Fibroblast of pulmonary artery (primary cell): ENCODE measurements around the gene SUN1.

Experiments
- DNase-seq: peaks from one replicate; pipeline ENCODE4 v3.0.0-alpha.2; 2010; ENCODE audit warnings: low read depth
- H3K4me3 ChIP-seq: replicated peaks from 2 replicates; pipeline ENCODE4 v1.5.1; 2011; ENCODE audit warnings: low read depth, mild to moderate bottlenecking, control low read depth, low read length, moderate library complexity
- TF ChIP-seq, protein P1 (sequence below): IDR thresholded peaks from 2 replicates; pipeline ENCODE4 v1.5.1; 2011; ENCODE audit warnings: mild to moderate bottlenecking, control low read depth, low read length, inconsistent platforms; ENCODE audit errors: missing control alignments

Gene SUN1

DNA sequence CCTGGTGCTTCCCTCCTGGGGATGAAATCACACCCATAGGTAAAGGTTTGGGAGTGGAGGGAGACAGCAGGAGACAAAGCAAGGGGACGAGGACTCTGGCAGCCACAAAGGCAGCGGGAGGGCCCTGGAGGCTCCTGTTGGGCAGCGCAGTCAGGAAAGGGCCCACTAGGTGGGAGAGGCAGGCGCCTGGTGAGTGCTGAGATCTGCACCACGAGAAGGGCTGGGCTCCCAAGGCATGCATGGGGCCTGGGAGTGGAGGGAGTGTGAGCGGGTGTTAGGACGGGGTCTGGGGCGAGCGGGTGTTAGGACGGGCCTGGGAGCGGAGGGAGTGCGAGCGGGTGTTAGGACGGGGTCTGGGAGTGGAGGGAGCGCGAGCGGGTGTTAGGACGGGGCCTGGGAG is 57.1 kb downstream of the SUN1 start:
- TF ChIP-seq, protein P1, sequence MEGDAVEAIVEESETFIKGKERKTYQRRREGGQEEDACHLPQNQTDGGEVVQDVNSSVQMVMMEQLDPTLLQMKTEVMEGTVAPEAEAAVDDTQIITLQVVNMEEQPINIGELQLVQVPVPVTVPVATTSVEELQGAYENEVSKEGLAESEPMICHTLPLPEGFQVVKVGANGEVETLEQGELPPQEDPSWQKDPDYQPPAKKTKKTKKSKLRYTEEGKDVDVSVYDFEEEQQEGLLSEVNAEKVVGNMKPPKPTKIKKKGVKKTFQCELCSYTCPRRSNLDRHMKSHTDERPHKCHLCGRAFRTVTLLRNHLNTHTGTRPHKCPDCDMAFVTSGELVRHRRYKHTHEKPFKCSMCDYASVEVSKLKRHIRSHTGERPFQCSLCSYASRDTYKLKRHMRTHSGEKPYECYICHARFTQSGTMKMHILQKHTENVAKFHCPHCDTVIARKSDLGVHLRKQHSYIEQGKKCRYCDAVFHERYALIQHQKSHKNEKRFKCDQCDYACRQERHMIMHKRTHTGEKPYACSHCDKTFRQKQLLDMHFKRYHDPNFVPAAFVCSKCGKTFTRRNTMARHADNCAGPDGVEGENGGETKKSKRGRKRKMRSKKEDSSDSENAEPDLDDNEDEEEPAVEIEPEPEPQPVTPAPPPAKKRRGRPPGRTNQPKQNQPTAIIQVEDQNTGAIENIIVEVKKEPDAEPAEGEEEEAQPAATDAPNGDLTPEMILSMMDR, result no peak
- DNase-seq, result no peak
- H3K4me3 ChIP-seq, result no peak overlapping the region

DNA sequence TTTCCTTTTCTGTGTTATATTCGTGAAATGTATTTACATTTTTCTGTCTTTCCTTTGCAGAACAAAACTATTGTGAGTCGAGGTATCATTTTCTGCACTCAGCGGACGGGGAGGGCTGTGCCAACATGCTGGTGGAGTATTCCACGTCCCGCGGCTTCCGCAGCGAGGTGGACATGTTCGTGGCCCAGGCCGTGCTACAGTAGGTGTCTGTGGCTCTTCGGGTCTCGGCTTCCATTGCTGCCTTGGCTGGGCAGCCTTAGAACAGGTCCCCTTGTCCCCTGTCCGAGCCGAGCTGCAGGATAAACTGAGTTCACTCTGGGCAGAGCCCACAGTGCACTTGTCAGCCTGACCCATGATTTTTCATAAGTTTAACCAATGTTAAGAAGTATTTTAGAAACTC is 58.6 kb downstream of the SUN1 start:
- TF ChIP-seq, protein P1, result no peak
- no peak for DNase-seq
- no peak overlapping the region for H3K4me3 ChIP-seq

DNA sequence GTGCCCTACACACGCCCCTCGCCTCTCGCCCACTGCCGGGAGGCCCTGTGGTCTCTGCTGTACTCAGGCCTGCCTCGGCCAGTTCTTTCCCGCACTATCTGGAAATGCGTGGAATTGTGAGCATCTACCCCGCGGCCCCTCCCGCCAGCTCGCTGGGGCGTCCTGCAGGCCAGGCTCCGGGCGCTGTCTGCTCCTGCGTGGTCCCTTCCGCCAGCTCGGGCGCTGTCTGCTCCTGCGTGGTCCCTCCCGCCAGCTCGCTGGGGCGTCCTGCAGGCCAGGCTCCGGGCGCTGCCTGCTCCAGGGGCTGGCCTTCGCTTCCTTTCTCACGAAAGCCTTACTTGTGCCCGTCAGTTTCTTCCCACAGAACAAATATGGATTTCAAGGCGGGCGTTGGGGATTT is 59.0 kb downstream of the SUN1 start:
- TF ChIP-seq, protein P1, result no peak
- H3K4me3 ChIP-seq, result no peak overlapping the region
- no peak for DNase-seq

DNA sequence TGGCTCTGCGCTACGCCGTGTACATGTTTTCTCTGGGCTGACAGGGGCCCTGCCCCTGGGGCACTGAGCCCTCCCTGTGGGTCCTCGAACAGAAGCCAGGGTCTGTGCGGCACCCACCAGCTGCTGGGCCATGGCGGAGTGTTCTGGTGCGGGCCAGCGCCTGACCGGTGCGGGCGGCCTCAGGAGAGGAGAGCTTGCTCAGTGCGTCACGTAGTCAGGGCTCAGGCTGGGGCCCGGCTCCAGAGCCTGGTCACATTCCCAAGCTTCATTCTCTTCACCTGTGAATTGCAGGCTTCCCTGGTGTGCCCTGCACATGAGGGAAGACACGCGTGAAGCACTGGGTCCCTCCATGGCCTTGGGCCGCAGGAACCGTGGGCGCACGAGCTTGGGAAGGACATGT is 59.5 kb downstream of the SUN1 start:
- H3K4me3 ChIP-seq, result no peak overlapping the region
- TF ChIP-seq, protein P1, result no peak
- DNase-seq, result no peak

DNA sequence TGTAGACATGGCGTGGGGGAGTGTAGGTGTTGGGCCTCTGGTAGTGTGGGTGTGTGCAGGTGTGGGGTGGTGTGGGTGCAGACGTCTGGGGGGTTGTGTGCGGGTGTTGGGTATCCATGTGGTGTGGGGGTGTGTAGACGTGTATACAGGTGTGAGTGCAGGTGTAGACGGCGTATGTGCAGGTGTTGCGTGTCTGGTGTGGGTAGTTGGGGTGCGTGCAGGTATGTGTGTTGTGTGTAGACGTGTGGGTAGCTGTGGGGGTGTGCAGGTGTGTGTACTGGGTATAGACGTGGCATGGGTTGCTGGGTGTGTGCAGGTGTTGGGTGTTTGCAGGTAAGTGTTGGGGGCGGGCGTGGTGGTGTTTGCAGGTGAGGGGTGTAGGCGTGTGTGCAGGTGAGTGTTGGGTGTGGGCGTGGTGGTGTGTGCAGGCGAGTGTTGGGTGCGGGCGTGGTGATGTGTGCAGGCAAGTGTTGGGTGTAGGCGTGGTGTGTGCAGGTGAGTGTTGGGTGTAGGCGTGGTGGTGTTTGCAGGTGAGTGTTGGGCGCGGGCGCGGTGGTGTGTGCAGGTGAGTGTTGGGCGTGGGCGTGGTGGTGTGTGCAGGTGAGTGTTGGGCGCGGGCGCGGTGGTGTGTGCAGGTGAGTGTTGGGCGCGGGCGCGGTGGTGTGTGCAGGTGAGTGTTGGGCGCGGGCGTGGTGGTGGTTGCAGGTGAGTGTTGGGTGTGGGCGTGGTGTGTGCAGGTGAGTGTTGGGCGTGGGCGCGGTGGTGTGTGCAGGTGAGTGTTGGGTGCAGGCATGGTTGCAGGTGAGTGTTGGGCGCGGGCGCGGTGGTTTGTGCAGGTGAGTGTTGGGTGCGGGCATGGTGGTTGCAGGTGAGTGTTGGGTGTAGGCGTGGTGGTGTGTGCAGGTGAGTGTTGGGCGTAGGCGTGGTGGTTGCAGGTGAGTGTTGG is 60.6 kb downstream of the SUN1 start:
- no peak for DNase-seq
- TF ChIP-seq, protein P1, result no peak
- no peak overlapping the region for H3K4me3 ChIP-seq

DNA sequence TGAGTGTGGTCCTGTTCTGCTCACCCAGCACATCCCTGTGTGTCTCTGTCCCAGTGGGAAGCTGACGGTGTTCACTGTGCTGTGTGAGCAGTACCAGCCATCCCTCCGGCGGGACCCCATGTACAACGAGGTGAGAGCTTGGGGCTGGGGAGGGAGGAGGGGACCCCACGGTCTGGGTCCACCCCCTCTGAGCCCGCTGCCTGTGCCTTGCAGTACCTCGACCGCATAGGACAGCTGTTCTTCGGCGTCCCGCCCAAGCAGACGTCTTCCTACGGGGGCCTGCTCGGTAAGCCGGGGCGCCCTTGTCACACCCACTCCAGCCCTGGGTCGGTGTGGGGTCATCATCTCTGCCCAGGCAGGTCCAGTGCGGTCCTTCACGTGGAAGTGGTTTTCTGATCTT is 61.4 kb downstream of the SUN1 start:
- H3K4me3 ChIP-seq, result no peak overlapping the region
- DNase-seq, result no peak
- TF ChIP-seq, protein P1, result no peak
